Astrocyte (in vitro differentiated cells and primary cell): ENCODE results near the gene GMPPA. TPM values are rescaled to one million over a fixed set of nuclear protein-coding genes. Genes with fewer than 3 reads are reported as not detected.

Experiments used
- DNase-seq: peaks from one replicate; pipeline ENCODE4 v3.0.0-alpha.2; 2010; ENCODE audit warnings: low read depth
- FAIRE-seq: peaks from 2 replicates; lab custom pipeline; 2011; peaks lifted over from hg19 to GRCh38; lab: Jason Lieb, UNC
- H2AFZ ChIP-seq: 2 replicates; pipeline ENCODE4 v1.6.0; 2012; ENCODE audit warnings: low read depth, low read length, inconsistent platforms
- H3K27ac ChIP-seq: 2 replicates; pipeline ENCODE4 v1.5.1; 2011; ENCODE audit warnings: low read depth, low read length, inconsistent platforms
- H3K27me3 ChIP-seq: 2 replicates; pipeline ENCODE4 v1.6.0; 2011; ENCODE audit warnings: low read length, inconsistent platforms; ENCODE audit not compliant: insufficient read depth
- H3K36me3 ChIP-seq: 2 replicates; pipeline ENCODE4 v1.5.1; 2011; ENCODE audit warnings: low read length, inconsistent platforms; ENCODE audit not compliant: insufficient read depth
- H3K4me1 ChIP-seq: 2 replicates; pipeline ENCODE4 v1.5.1; 2011; ENCODE audit warnings: low read length, inconsistent platforms; ENCODE audit not compliant: insufficient read depth
- H3K4me2 ChIP-seq: 2 replicates; pipeline ENCODE4 v1.6.0; 2012; ENCODE audit warnings: low read length, inconsistent platforms
- H3K4me3 ChIP-seq: 2 replicates; pipeline ENCODE4 v1.5.1; 2011; ENCODE audit warnings: low read depth, mild to moderate bottlenecking, low read length, inconsistent platforms; ENCODE audit not compliant: insufficient read depth
- H3K79me2 ChIP-seq: 2 replicates; pipeline ENCODE4 v1.6.0; 2012; ENCODE audit warnings: mild to moderate bottlenecking, low read length, inconsistent platforms; ENCODE audit not compliant: insufficient read depth
- H3K9ac ChIP-seq: 2 replicates; pipeline ENCODE4 v1.6.0; 2012; ENCODE audit warnings: mild to moderate bottlenecking, low read length, inconsistent platforms
- H3K9me3 ChIP-seq: 2 replicates; pipeline ENCODE4 v1.5.1; 2012; ENCODE audit warnings: low read depth, mild to moderate bottlenecking, low read length, inconsistent platforms; ENCODE audit not compliant: insufficient read depth
- H4K20me1 ChIP-seq: 2 replicates; pipeline ENCODE4 v1.6.0; 2012; ENCODE audit warnings: low read length, inconsistent platforms; ENCODE audit not compliant: insufficient read depth
- H3K27ac Mint-ChIP-seq: one replicate; pipeline ENCODE4 v1.8.0; 2021; ENCODE audit warnings: mild to moderate bottlenecking, mixed read lengths; ENCODE audit not compliant: unreplicated experiment
- H3K27me3 Mint-ChIP-seq: one replicate; pipeline ENCODE4 v1.8.0; 2021; ENCODE audit warnings: low read depth, mixed read lengths; ENCODE audit not compliant: unreplicated experiment
- H3K36me3 Mint-ChIP-seq: one replicate; pipeline ENCODE4 v1.8.0; 2021; ENCODE audit warnings: low read depth, mixed read lengths; ENCODE audit not compliant: unreplicated experiment
- H3K4me1 Mint-ChIP-seq: one replicate; pipeline ENCODE4 v1.8.0; 2021; ENCODE audit warnings: low read depth, mixed read lengths; ENCODE audit not compliant: unreplicated experiment
- H3K4me3 Mint-ChIP-seq: one replicate; pipeline ENCODE4 v1.8.0; 2021; ENCODE audit warnings: mild to moderate bottlenecking, moderate library complexity, mixed read lengths; ENCODE audit not compliant: unreplicated experiment
- H3K9me3 Mint-ChIP-seq: one replicate; pipeline ENCODE4 v1.8.0; 2021; ENCODE audit warnings: mild to moderate bottlenecking, mixed read lengths; ENCODE audit not compliant: unreplicated experiment
- EZH2 ChIP-seq: IDR thresholded peaks from 2 replicates; pipeline ENCODE4 v1.6.1; 2012; ENCODE audit warnings: mild to moderate bottlenecking, low read length, inconsistent platforms; ENCODE audit not compliant: insufficient read depth
- total RNA-seq: library from RNA; stranded (reverse); gene quantifications from 2 replicates; pipeline ENCODE4 v1.2.1, GENCODE V29; 2021
- TF ChIP-seq, protein P1 (sequence below): IDR thresholded peaks from 2 replicates; pipeline ENCODE4 v1.5.1; 2011; ENCODE audit warnings: low read depth, mild to moderate bottlenecking, inconsistent platforms, low read length, moderate library complexity; ENCODE audit not compliant: insufficient read depth

GMPPA gene
- total RNA-seq, 1 donor from 2014 or later = 49.5 TPM

GRCh38 chr2:219459460-219460311 lies 39.0 kb upstream of the GMPPA start:
- Histone ChIP-seq H3K4me3 (no peak overlapping the region), H3K36me3 (peaks cover 5% of the 10 kb centered on the region), H3K9ac (peak overlapping the region; percentile 54), H4K20me1 (no peaks in the 10 kb centered on the region), H2AFZ (no peak overlapping the region), H3K27ac (peak overlapping the region; percentile 37), H3K9me3 (no peaks in the 10 kb centered on the region), H3K4me2 (peak overlapping the region; percentile 76), H3K4me1 (peaks cover 30% of the 10 kb centered on the region), H3K27me3 (no peaks in the 10 kb centered on the region), H3K79me2 (peaks cover 10% of the 10 kb centered on the region)
- no peaks in the 10 kb centered on the region for H3K27me3 Mint-ChIP-seq
- DNase-seq = peak; percentile 33
- TF ChIP-seq, protein P1, sequence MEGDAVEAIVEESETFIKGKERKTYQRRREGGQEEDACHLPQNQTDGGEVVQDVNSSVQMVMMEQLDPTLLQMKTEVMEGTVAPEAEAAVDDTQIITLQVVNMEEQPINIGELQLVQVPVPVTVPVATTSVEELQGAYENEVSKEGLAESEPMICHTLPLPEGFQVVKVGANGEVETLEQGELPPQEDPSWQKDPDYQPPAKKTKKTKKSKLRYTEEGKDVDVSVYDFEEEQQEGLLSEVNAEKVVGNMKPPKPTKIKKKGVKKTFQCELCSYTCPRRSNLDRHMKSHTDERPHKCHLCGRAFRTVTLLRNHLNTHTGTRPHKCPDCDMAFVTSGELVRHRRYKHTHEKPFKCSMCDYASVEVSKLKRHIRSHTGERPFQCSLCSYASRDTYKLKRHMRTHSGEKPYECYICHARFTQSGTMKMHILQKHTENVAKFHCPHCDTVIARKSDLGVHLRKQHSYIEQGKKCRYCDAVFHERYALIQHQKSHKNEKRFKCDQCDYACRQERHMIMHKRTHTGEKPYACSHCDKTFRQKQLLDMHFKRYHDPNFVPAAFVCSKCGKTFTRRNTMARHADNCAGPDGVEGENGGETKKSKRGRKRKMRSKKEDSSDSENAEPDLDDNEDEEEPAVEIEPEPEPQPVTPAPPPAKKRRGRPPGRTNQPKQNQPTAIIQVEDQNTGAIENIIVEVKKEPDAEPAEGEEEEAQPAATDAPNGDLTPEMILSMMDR = peak; percentile 76
- no peak for TF ChIP-seq EZH2
- H3K36me3 Mint-ChIP-seq = peaks cover 26% of the 10 kb centered on the region
- peak overlapping the region; percentile 27 for H3K4me3 Mint-ChIP-seq
- FAIRE-seq = no peak
- H3K4me1 Mint-ChIP-seq = peaks cover 25% of the 10 kb centered on the region
- no peaks in the 10 kb centered on the region for H3K9me3 Mint-ChIP-seq
- peak overlapping the region; percentile 89 for H3K27ac Mint-ChIP-seq

DNA sequence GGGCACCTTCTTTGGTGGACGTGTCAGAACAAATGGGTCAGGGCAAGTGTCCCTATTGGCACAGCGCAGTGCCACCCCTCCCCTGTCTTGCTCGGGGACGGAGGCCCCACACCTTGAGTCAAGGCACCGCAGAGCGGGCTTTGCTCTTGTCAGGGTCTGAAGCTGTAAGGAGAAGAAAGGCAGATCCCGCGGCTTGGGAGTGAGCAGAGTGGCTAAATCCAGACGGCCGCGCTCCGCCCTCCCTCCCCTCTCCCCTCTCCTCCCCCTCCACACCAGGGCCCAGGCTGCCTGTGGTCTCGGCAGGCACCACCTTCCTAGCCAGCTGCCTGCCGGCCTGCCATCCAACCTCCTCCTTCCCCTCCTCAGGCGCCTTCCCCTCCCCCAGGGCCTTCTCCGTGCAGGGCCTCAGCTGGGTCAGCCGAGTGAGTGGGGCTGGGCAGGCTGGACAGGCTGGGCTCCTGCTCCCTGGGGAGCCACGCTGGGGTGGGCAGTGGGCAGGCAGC lies 38.2 kb upstream of the GMPPA start:
- Histone ChIP-seq H2AFZ (no peak overlapping the region), H3K27me3 (no peaks in the 10 kb centered on the region), H3K79me2 (peaks cover 10% of the 10 kb centered on the region), H3K9me3 (no peaks in the 10 kb centered on the region), H3K4me3 (peak overlapping the region; percentile 33), H3K36me3 (peaks cover 5% of the 10 kb centered on the region), H4K20me1 (no peaks in the 10 kb centered on the region), H3K9ac (peak overlapping the region; percentile 54), H3K4me1 (peaks cover 30% of the 10 kb centered on the region), H3K4me2 (peak overlapping the region; percentile 76), H3K27ac (peak overlapping the region; percentile 37)
- peak; percentile 84 for DNase-seq
- Mint-ChIP-seq H3K27ac (peak overlapping the region; percentile 73), H3K27me3 (no peaks in the 10 kb centered on the region), H3K36me3 (peaks cover 30% of the 10 kb centered on the region), H3K4me3 (no peak overlapping the region), H3K9me3 (no peaks in the 10 kb centered on the region), H3K4me1 (peaks cover 24% of the 10 kb centered on the region)
- no peak for FAIRE-seq
- TF ChIP-seq, protein P1 = no peak
- no peak for TF ChIP-seq EZH2
